Ovary (tissue), 9 donors: ENCODE measurements around the gene FGD2. TPM values are rescaled to one million over a fixed set of nuclear protein-coding genes. Genes with fewer than 3 reads are reported as not detected.

ENCODE experiments used
- DNase-seq, 5 donors: peaks; one replicate each; pipeline ENCODE4 v3.0.0-alpha.2; 2019 to 2020
- H3K27ac ChIP-seq, 2 donors: fragments of 200-600 bp; one replicate each; pipeline versions ENCODE4 v1.5.1 to v1.8.0; 2019 to 2022
- H3K27me3 ChIP-seq: fragments of 200-600 bp; one replicate; pipeline ENCODE4 v1.8.0; 2022
- H3K36me3 ChIP-seq: fragments of 200-600 bp; sonication (generic); one replicate; pipeline ENCODE4 v1.5.1; 2019
- H3K4me1 ChIP-seq: one replicate; pipeline ENCODE4 v1.8.1; 2013; ENCODE audit warnings: mild to moderate bottlenecking, moderate library complexity; ENCODE audit not compliant: insufficient read depth
- H3K4me3 ChIP-seq: fragments of 200-600 bp; sonication (generic); one replicate; pipeline ENCODE4 v1.5.1; 2017
- H3K9me3 ChIP-seq, 2 donors: fragments of 200-600 bp in 1 of 2; sonication (generic) in 1 of 2; one replicate each; pipeline versions ENCODE4 v1.5.1 to v1.8.1; 2013 to 2019; ENCODE audit warnings: mild to moderate bottlenecking in 1 of 2, moderate library complexity in 1 of 2
- EP300 ChIP-seq: sonication (generic); formaldehyde crosslinking; IDR thresholded peaks from one replicate; pipeline ENCODE4 v1.6.1; 2017; ENCODE audit warnings: antibody characterized with exemption
- POLR2A ChIP-seq: fragments of 450-650 bp; IDR thresholded peaks from one replicate; pipeline ENCODE4 v1.6.1; 2017; ENCODE audit warnings: antibody characterized with exemption, mild to moderate bottlenecking, moderate library complexity
- WGBS, 3 donors: extraction: QIAGEN DNeasy Blood & Tissue Kit in 1 of 3; methylation state at CpG; one replicate each; pipeline versions ENCODE4 v1.1.5 to v1.1.7; 2013 to 2017; 5-methylcytosine and 5-hydroxymethylcytosine counted together
- intact Hi-C, 4 donors: fragments of 100-400 bp; cut with DNase I; formaldehyde crosslinking; loops; one replicate each; pipeline versions ENCODE4 v1.11.0 to v1.15.1; 2022 to 2023
- polyA plus RNA-seq, 2 donors: library from polyadenylated mRNA; stranded (reverse); fragments of 200-250 nt in 1 of 2; fragments of 350-450 nt in 1 of 2; fragmentation: Illumina TruSeq in 1 of 2; extraction: RNeasy Lipid Tissue Mini Kit (QIAGEN cat#74804) in 1 of 2; gene quantifications; one replicate each; pipeline ENCODE4 v1.2.3, GENCODE V29; 2013 to 2014
- total RNA-seq, 7 donors: library from RNA; depleted of rRNA in 2 of 7; stranded (reverse); fragments of >200 nt in 2 of 7; fragmentation: NEBNext Ultra II Directional in 3 of 7; extraction: Animal tissue kit (Norgen Biotek cat#: 25700) in 3 of 7; gene quantifications; one replicate each; pipeline versions ENCODE4 v1.1.0 to v1.2.4, GENCODE V29; 2016 to 2023
- TF ChIP-seq, protein P1 (sequence below), 3 donors: fragments of 450-650 bp in 2 of 3; fragments of 200-600 bp in 1 of 3; IDR thresholded peaks; one replicate each; pipeline versions ENCODE4 v1.5.1 to v1.8.0; 2016 to 2022; ENCODE audit warnings: antibody characterized with exemption in 3 of 3, mild to moderate bottlenecking in 1 of 3
- donor health status: DM: no; HTN: no; CAD: no; lungs with moderate emphysema.
- donor health status: DM: no; HTN: no; CAD: no.
- donor health status: Bipolar disorder and iron deficiency.
- donor health status: DM: yes; HTN: yes; CAD: no.
- donor health status: DM: no; HTN: no; CAD: no.
- donor health status: DM: yes; HTN: yes; CAD: no.

FGD2 gene
- total and polyA plus RNA-seq, 9 donors = 2.3 to 13.6 (median 4.1) TPM

DNA sequence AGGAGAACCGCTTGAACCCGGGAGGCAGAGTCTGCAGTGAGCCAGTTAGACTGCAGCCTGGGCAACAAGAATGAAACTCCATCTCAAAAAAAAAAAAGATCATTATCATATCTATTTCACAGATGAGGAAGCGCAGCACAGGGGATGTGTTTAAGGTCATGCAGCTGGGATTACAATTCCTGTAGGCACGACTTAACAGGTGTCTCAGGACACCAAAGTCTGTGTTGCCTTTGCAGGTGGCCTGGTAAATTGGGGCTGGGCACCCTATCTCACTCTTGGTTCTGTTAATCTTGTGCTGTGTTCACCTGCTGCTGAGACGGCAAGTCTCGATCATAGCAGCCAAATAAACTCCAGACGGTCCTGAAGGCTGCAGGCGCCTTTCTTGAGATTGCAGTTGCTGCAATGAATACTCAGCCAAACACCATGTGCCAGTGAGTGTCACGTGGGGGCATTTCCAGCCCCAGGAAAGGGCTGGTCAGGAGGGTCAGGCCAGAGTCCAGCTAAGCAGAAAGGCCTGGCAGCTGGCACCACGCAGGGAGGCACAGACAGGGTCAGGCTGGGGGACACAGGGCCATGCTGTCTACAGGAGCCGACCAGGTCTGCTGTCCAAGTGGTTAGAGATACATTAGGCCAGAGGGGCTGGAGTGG lies 55.8 kb downstream of the FGD2 start:
- Histone ChIP-seq H3K36me3 (no peaks in the 10 kb centered on the region), H3K27ac (no peak overlapping the region), H3K9me3 (no peaks in the 10 kb centered on the region), H3K27me3 (no peaks in the 10 kb centered on the region), H3K4me3 (no peak overlapping the region), H3K4me1 (peaks cover 2% of the 10 kb centered on the region)
- TF ChIP-seq EP300 = no peak
- TF ChIP-seq POLR2A = no peak
- TF ChIP-seq, protein P1, sequence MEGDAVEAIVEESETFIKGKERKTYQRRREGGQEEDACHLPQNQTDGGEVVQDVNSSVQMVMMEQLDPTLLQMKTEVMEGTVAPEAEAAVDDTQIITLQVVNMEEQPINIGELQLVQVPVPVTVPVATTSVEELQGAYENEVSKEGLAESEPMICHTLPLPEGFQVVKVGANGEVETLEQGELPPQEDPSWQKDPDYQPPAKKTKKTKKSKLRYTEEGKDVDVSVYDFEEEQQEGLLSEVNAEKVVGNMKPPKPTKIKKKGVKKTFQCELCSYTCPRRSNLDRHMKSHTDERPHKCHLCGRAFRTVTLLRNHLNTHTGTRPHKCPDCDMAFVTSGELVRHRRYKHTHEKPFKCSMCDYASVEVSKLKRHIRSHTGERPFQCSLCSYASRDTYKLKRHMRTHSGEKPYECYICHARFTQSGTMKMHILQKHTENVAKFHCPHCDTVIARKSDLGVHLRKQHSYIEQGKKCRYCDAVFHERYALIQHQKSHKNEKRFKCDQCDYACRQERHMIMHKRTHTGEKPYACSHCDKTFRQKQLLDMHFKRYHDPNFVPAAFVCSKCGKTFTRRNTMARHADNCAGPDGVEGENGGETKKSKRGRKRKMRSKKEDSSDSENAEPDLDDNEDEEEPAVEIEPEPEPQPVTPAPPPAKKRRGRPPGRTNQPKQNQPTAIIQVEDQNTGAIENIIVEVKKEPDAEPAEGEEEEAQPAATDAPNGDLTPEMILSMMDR (IDR thresholded peaks at IDR 0.05) = no peak
- no peak for DNase-seq
- intact Hi-C loops = no loop called here
- WGBS, 3 donors = 87 to 92% (median 90%) methylated on average over 11 of the region's 11 CpGs

DNA sequence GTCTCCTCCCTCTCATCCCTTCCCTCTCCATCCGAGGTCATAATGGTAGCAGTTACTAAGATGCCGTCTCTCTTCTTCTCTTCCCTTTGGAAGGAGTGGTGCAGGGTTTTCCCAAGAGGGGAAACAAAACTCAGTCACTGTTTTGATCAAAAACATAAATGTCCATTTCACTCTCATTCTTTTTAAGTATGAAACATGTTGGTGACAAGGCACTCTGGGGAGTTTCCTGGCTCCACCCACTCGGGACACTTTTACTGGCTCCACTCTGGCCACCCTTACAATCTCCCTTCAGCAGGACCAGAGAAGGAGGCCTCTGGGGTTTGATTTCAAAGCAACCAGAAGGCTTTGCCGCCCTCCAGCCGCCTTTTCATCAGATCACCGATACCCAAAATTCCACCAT lies 57.0 kb downstream of the FGD2 start:
- Histone ChIP-seq H3K4me3 (no peak overlapping the region), H3K9me3 (no peaks in the 10 kb centered on the region), H3K4me1 (peaks cover 2% of the 10 kb centered on the region), H3K36me3 (no peaks in the 10 kb centered on the region), H3K27me3 (no peaks in the 10 kb centered on the region), H3K27ac (no peak overlapping the region)
- TF ChIP-seq POLR2A = no peak
- TF ChIP-seq EP300 = no peak
- TF ChIP-seq, protein P1 (IDR thresholded peaks at IDR 0.05) = no peak
- intact Hi-C loops = no loop called here
- WGBS, 3 donors = 89 to 92% (median 90%) methylated on average over 6 of the region's 6 CpGs
- DNase-seq = no peak

DNA sequence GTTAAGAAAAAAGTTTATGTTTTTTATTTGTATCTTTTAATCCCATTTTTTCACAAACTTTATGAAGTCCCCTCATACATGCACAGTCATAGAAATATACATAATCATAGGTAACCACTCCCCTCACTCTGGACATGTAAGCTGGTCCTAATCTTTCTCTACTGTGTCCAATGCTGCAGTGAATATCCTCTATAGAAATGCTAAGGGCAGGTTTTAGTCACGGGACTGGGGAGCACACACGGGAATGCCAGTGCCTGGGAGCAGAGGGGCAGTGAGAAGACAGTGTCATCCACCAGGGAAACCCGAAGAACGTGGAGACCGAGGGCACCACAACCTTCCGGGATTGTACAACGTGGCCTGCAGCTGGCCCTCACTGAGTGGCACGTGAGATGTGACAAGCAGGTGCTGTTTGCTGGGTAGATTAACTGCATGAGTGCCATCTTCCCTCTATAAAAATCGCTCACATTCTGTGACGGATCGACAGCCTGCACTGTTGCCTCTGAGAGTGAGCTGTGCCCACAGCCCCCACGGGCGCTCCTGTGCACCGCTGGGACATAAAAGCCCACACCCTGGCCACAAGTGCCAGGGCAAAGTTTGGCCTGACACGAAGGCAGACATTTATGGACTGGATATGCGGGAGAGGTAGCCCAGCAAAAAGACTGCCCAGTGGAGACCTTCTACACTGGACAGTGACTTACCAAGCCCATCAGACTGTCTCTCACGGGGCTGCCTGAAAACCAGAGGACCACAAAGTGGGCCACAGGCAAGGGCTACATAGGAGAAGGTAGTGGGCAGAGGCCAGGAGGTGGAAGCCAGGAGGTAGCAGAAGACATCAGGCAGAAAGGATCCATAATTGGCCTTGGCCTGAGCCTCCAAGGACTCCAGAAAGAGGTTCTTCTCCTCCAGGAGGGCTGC lies 63.2 kb downstream of the FGD2 start:
- Histone ChIP-seq H3K9me3 (no peaks in the 10 kb centered on the region), H3K4me1 (no peaks in the 10 kb centered on the region), H3K4me3 (no peak overlapping the region), H3K36me3 (no peaks in the 10 kb centered on the region), H3K27ac (no peak overlapping the region), H3K27me3 (no peaks in the 10 kb centered on the region)
- no peak for DNase-seq
- TF ChIP-seq, protein P1 (IDR thresholded peaks at IDR 0.05) = no peak
- TF ChIP-seq POLR2A (no peak), EP300 (no peak)
- 92 to 95% (median 95%) methylated on average over 17 of the region's 17 CpGs for WGBS, 3 donors
- intact Hi-C loops = no loop called here

DNA sequence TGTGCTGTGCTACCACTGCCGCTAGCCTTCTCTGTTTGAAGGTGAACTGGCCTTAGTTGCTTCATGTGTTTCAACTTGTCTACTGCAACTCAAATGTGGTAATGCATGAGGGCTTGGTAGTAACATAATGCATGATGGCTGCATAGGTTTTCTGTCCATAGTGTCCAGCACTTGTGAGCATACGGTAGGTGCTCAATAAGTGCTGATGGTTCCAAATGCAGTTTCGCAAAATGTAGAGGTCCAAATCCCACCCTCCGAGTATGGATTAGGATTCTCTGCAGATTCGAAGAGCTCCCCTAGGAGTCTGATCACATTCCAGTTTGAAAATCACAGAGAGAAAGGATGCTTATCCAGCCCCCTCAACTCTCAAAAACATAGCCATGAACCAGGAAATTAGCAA lies 64.2 kb downstream of the FGD2 start:
- WGBS, 3 donors = 75 to 86% (median 79%) methylated on average over 5 of the region's 5 CpGs
- intact Hi-C loops = no loop called here
- TF ChIP-seq EP300 (no peak), POLR2A (no peak)
- TF ChIP-seq, protein P1 (IDR thresholded peaks at IDR 0.05) = no peak
- no peak overlapping the region for H3K27ac ChIP-seq
- H3K9me3 ChIP-seq = no peaks in the 10 kb centered on the region
- H3K36me3 ChIP-seq = no peaks in the 10 kb centered on the region
- no peak for DNase-seq
- no peaks in the 10 kb centered on the region for H3K4me1 ChIP-seq
- H3K27me3 ChIP-seq = no peaks in the 10 kb centered on the region
- H3K4me3 ChIP-seq = no peak overlapping the region
